ENCODE results near the gene FIBIN. TPM values are rescaled to one million over a fixed set of nuclear protein-coding genes. Genes with fewer than 3 reads are reported as not detected.

The FIBIN gene
- total RNA-seq, result 10 to 100 TPM in 2 of 7 donors, 1 to 10 TPM in 5; 3.6 to 17.9 (median 7.3) TPM
- polyA plus RNA-seq, result 1 to 10 TPM in 2 of 3 donors, under 1 TPM in 1; 1.00 to 3.9 (median 3.6) TPM
- long read RNA-seq, donor 1, transcript FIBIN-201 (1 exons, 1,938 nt), result major isoform, 55 of 55 reads
- long read RNA-seq, donor 1, partial matches to known transcripts, result 0 of 55 reads
- long read RNA-seq, donor 1, other reads (novel, unspliced or antisense), result 0 of 55 reads
- long read RNA-seq, donor 2, transcript FIBIN-201 (1 exons, 1,938 nt), result major isoform, 58 of 58 reads
- long read RNA-seq, donor 2, partial matches to known transcripts, result 0 of 58 reads
- long read RNA-seq, donor 2, other reads (novel, unspliced or antisense), result 0 of 58 reads

GRCh38 chr11:26993965-26994457 lies at the start of gene FIBIN:
FIBIN (plus strand) TSS chr11:26994112; CDS start chr11:26994527, 415 bp downstream.
- 6 to 21% (median 20%) methylated on average over 10 to 22 of the region's 22 CpGs for WGBS, 5 donors
- Histone ChIP-seq H3K4me3 (peak within 1 kb of the TSS; percentile 10 to 61 (median 22)), H3K4me1 (no peaks in the 10 kb centered on the region), H3K36me3 (no peaks in the 10 kb centered on the region), H3K27ac (peak within 1 kb of the TSS in 7 of 8 donors; percentile 42 to 73 (median 64)), H3K9me3 (no peaks in the 10 kb centered on the region), H3K27me3 (replicated peaks in 1 of 7) (peaks cover 0 to 10% (median 0%) of the 10 kb centered on the region in 7 donors)
- TF ChIP-seq POLR2AphosphoS5 (IDR thresholded peaks at IDR 0.05), result peak in 2 of 3 donors; percentile 56 to 62
- TF ChIP-seq POLR2A (IDR thresholded peaks at IDR 0.05), result no peak
- TF ChIP-seq, protein P1, sequence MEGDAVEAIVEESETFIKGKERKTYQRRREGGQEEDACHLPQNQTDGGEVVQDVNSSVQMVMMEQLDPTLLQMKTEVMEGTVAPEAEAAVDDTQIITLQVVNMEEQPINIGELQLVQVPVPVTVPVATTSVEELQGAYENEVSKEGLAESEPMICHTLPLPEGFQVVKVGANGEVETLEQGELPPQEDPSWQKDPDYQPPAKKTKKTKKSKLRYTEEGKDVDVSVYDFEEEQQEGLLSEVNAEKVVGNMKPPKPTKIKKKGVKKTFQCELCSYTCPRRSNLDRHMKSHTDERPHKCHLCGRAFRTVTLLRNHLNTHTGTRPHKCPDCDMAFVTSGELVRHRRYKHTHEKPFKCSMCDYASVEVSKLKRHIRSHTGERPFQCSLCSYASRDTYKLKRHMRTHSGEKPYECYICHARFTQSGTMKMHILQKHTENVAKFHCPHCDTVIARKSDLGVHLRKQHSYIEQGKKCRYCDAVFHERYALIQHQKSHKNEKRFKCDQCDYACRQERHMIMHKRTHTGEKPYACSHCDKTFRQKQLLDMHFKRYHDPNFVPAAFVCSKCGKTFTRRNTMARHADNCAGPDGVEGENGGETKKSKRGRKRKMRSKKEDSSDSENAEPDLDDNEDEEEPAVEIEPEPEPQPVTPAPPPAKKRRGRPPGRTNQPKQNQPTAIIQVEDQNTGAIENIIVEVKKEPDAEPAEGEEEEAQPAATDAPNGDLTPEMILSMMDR (IDR thresholded peaks at IDR 0.05 in 8 of 11, conservative IDR thresholded peaks at IDR 0.05 in 3 of 11), result no peak
- DNase-seq, result peak; percentile 72
- intact Hi-C loops (cut with DNase I; ENCODE audit: low total_unique reads), result no loop called here

- Histone ChIP-seq H3K4me3 (no peak overlapping the region), H3K9me3 (no peaks in the 10 kb centered on the region), H3K27me3 (replicated peaks in 1 of 7) (no peaks in the 10 kb centered on the region), H3K27ac (no peak overlapping the region), H3K36me3 (no peaks in the 10 kb centered on the region), H3K4me1 (no peaks in the 10 kb centered on the region)
- no peak for DNase-seq
- TF ChIP-seq POLR2AphosphoS5 (IDR thresholded peaks at IDR 0.05) (no peak), POLR2A (IDR thresholded peaks at IDR 0.05) (no peak)
- TF ChIP-seq, protein P1 (IDR thresholded peaks at IDR 0.05 in 8 of 11, conservative IDR thresholded peaks at IDR 0.05 in 3 of 11), result no peak
- 50 to 72% (median 57%) methylated on average over 3 of the region's 3 CpGs for WGBS, 5 donors
- intact Hi-C loops (cut with DNase I; ENCODE audit: low total_unique reads), result no loop called here
Measured at GRCh38 chr11:26944866-26945664, 48.8 kb upstream of the FIBIN start.

GRCh38 chr11:26946257-26946716 lies 47.6 kb upstream of the FIBIN start:
- DNase-seq, result no peak
- TF ChIP-seq POLR2AphosphoS5 (IDR thresholded peaks at IDR 0.05) (no peak), POLR2A (IDR thresholded peaks at IDR 0.05) (no peak)
- TF ChIP-seq, protein P1 (IDR thresholded peaks at IDR 0.05 in 8 of 11, conservative IDR thresholded peaks at IDR 0.05 in 3 of 11), result no peak
- intact Hi-C loops (cut with DNase I; ENCODE audit: low total_unique reads), result no loop called here
- Histone ChIP-seq H3K4me1 (no peaks in the 10 kb centered on the region), H3K9me3 (no peaks in the 10 kb centered on the region), H3K27ac (no peak overlapping the region), H3K36me3 (no peaks in the 10 kb centered on the region), H3K4me3 (no peak overlapping the region), H3K27me3 (replicated peaks in 1 of 7) (no peaks in the 10 kb centered on the region)
- 64 to 73% (median 71%) methylated on average over 2 of the region's 2 CpGs for WGBS, 5 donors
